Epithelial cell of prostate (primary cell): ENCODE data around the gene LCOR.

Experiments
- DNase-seq: peaks from one replicate; pipeline ENCODE4 v3.0.0-alpha.2; 2011; ENCODE audit warnings: low read depth, low spot score
- H3K27ac ChIP-seq: fragments of 450-650 bp; 2 replicates; pipeline ENCODE4 v1.5.1; 2017; ENCODE audit warnings: mild to moderate bottlenecking

Gene LCOR

GRCh38 chr10:97003151-97003803 is 171.2 kb downstream of the LCOR start:
- DNase-seq = no peak
- no peak overlapping the region for H3K27ac ChIP-seq

GRCh38 chr10:97003804-97004201 is 171.7 kb downstream of the LCOR start:
- no peak for DNase-seq
- no peak overlapping the region for H3K27ac ChIP-seq

- no peak overlapping the region for H3K27ac ChIP-seq
- DNase-seq = no peak
Observed at GRCh38 chr10:97004591-97004990, 172.5 kb downstream of the LCOR start.

- H3K27ac ChIP-seq = no peak overlapping the region
- DNase-seq = no peak
Observed at GRCh38 chr10:97005349-97005748, 173.3 kb downstream of the LCOR start.

- DNase-seq = no peak
- no peak overlapping the region for H3K27ac ChIP-seq
Observed at GRCh38 chr10:97006364-97006763, 174.3 kb downstream of the LCOR start.

- no peak for DNase-seq
Observed at GRCh38 chr10:97007417-97007816, 175.3 kb downstream of the LCOR start.

GRCh38 chr10:97010695-97011206 is 178.7 kb downstream of the LCOR start:
- no peak for DNase-seq
- H3K27ac ChIP-seq = no peak overlapping the region

More at GRCh38 chr10:97007417-97007816, 175.3 kb downstream of the LCOR start:
- no peak overlapping the region for H3K27ac ChIP-seq

GRCh38 chr10:97011397-97011796 is 179.3 kb downstream of the LCOR start:
- no peak overlapping the region for H3K27ac ChIP-seq
- no peak for DNase-seq

GRCh38 chr10:97012470-97012869 is 180.4 kb downstream of the LCOR start:
- no peak for DNase-seq
- H3K27ac ChIP-seq = no peak overlapping the region

- no peak for DNase-seq
Observed at GRCh38 chr10:97013568-97013967, 181.5 kb downstream of the LCOR start.

GRCh38 chr10:97013983-97014382 is 181.9 kb downstream of the LCOR start:
- no peak for DNase-seq
- no peak overlapping the region for H3K27ac ChIP-seq

More at GRCh38 chr10:97013568-97013967, 181.5 kb downstream of the LCOR start:
- H3K27ac ChIP-seq = no peak overlapping the region

GRCh38 chr10:97015240-97015639 is 183.1 kb downstream of the LCOR start:
- H3K27ac ChIP-seq = no peak overlapping the region
- DNase-seq = no peak

- no peak overlapping the region for H3K27ac ChIP-seq
- DNase-seq = no peak
Observed at GRCh38 chr10:97016728-97017473, 184.8 kb downstream of the LCOR start.

- no peak for DNase-seq
- H3K27ac ChIP-seq = no peak overlapping the region
Observed at GRCh38 chr10:97017474-97017903, 185.4 kb downstream of the LCOR start.

- DNase-seq = no peak
- no peak overlapping the region for H3K27ac ChIP-seq
Observed at GRCh38 chr10:97018251-97019212, 186.4 kb downstream of the LCOR start.

- H3K27ac ChIP-seq = no peak overlapping the region
- no peak for DNase-seq
Observed at GRCh38 chr10:97019213-97019844, 187.2 kb downstream of the LCOR start.

GRCh38 chr10:97020452-97021400 is 188.6 kb downstream of the LCOR start:
- H3K27ac ChIP-seq = no peak overlapping the region
- no peak for DNase-seq

- no peak for DNase-seq
- no peak overlapping the region for H3K27ac ChIP-seq
Observed at GRCh38 chr10:97022616-97023015, 190.5 kb downstream of the LCOR start.
